Measurements from ENCODE around the gene FAM219B.
"Not testable (repeated sequence)": the region's sequence is repeated elsewhere in the genome, so short reads cannot be mapped to it uniquely, and the experiment has no call there.

- TF ChIP-seq CTCF, POLR2AphosphoS5, EP300 (IDR thresholded peaks at IDR 0.05): not testable (repeated sequence)
Observed at GRCh38 chr15:74935193-74935592, 28.5 kb upstream of the FAM219B start.

Measured in esophagus muscularis mucosa (tissue), 4 donors.